Hepatocyte (in vitro differentiated cells): Measurements from ENCODE around the gene BCL7C.

Experiments
- CTCF ChIP-seq: fragments of 200-600 bp; sonication (generic); IDR thresholded peaks from 2 replicates; pipeline ENCODE4 v1.5.1; 2016; ENCODE audit warnings: antibody characterized with exemption, mild to moderate bottlenecking; ENCODE audit not compliant: poor library complexity
- EZH2 ChIP-seq: fragments of 200-600 bp; sonication (generic); IDR thresholded peaks from 2 replicates; pipeline ENCODE4 v1.6.1; 2016; ENCODE audit warnings: antibody characterized with exemption, mild to moderate bottlenecking, borderline replicate concordance

DNA sequence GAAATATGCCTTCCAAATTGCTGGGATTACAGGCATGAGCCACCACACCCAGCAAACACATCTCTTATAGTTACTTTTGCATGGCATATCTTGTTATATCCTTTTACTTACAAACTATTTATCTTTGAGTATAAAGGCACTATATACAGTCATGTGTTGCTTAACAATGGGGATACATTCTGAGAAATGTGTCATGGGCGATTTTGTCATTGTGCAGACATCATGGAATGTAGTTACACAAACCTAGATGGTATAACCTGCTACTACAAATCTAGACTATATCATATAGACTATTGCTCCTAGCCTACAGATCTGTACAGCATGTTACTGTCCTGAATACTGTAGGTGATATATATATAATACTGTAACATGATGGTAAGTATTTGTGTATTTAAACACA is 43.6 kb downstream of the BCL7C start:
- no peak for TF ChIP-seq CTCF
- TF ChIP-seq EZH2: no peak
